Measurements from ENCODE around the gene GYPA. TPM values are rescaled to one million over a fixed set of nuclear protein-coding genes. Genes with fewer than 3 reads are reported as not detected.
"Not testable (repeated sequence)": the region's sequence is repeated elsewhere in the genome, so short reads cannot be mapped to it uniquely, and the experiment has no call there.

Gene GYPA
- total RNA-seq, 1 donor from 2014 or later: not detected

DNA sequence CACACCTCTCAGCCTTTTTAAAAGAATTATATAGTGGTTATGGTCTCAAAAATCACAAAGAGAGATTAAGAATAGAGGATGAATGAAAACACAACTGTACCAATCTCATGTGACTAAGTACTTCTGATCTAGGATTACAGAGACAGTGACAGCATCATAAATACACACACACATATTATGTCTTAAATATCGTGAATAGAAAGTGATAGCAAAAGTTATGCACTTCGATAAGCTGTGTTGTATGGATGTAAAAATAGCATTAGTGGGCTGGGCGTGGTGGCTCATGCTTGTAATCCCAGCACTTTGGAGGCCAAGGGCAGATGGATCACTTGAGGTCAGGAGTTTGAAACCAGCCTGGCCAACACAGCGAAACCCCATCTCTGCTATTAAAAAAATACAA is 25.0 kb downstream of the GYPA start:
- no peak overlapping the region for H3K4me3 ChIP-seq (ENCODE audit: low read depth, low read length)
- TF ChIP-seq, protein P1, sequence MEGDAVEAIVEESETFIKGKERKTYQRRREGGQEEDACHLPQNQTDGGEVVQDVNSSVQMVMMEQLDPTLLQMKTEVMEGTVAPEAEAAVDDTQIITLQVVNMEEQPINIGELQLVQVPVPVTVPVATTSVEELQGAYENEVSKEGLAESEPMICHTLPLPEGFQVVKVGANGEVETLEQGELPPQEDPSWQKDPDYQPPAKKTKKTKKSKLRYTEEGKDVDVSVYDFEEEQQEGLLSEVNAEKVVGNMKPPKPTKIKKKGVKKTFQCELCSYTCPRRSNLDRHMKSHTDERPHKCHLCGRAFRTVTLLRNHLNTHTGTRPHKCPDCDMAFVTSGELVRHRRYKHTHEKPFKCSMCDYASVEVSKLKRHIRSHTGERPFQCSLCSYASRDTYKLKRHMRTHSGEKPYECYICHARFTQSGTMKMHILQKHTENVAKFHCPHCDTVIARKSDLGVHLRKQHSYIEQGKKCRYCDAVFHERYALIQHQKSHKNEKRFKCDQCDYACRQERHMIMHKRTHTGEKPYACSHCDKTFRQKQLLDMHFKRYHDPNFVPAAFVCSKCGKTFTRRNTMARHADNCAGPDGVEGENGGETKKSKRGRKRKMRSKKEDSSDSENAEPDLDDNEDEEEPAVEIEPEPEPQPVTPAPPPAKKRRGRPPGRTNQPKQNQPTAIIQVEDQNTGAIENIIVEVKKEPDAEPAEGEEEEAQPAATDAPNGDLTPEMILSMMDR (conservative IDR thresholded peaks at IDR 0.05; ENCODE audit: low read depth, low read length): no peak

DNA sequence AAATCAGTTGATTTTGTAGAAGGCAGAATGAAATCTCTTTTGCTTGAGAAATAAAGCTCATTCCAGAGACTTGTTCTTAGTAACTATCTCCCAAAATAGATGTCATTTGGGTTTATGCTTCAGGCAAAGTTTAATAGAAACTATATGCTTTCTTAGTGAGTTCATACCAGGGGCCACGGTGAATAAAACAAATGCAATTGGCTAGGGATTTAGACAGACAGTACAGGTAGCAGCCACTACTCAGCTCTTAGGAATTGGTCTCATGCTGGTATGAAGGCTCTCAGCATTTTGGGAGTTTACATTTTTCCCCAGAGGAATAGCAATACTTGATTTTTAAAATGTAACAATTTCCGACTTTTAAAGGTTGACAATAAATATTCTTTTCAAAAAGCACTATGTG is 27.0 kb downstream of the GYPA start:
- DNase-seq (ENCODE audit: low read depth): no peak
- TF ChIP-seq, protein P1 (conservative IDR thresholded peaks at IDR 0.05; ENCODE audit: low read depth, low read length): no peak
- no peak overlapping the region for H3K4me3 ChIP-seq (ENCODE audit: low read depth, low read length)

More for the DNA sequence above, 25.0 kb downstream of the GYPA start:
- DNase-seq (ENCODE audit: low read depth): no peak

DNA sequence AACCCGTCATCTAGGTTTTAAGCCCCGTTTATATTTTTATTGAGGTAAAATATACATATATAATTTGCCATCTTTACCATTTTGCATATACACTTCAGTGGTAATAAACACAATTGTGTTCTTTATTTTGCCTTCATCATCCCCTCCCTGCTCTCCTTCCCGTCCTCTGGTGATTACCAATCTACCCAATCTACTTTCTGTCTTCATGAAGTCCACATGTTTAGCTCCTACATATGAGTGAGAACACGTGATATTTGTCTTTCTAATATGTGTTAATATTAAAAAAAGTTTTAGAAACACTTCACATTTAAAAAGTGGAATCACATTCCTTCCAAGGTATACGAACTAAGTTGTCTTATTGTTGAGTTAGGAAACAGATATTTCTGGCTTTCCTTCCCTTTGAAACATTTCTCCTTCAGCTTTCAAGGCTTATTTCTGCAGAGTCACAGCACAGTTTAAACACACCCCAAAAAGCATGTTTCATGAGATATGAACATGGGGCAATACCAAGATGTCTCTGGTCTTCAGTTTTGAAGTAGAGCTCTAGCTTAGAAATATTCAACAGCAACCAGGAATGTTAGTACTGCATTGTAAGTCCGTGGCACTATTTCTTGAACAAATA is 35.9 kb downstream of the GYPA start:
- no peak overlapping the region for H3K4me3 ChIP-seq (ENCODE audit: low read depth, low read length)
- TF ChIP-seq, protein P1 (conservative IDR thresholded peaks at IDR 0.05; ENCODE audit: low read depth, low read length): no peak
- DNase-seq (ENCODE audit: low read depth): no peak

DNA sequence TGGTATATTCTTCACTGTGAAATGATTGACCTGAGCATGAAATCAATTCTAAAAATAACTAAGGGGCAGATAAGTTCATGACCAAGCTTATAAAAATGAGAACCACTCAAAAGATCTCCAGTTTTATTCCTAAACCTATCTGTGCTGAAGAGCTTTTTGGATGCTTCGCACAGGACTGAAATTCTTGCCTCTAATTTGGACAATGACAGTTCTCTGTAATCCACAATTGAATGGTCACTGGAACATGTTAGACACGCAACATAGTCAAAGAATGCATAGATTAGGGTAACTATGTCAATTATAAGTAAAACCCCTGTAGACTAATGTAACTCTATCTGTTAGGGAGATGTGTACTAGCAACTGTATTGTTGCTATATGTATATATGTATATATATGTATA is 42.7 kb downstream of the GYPA start:
- not testable (repeated sequence) for DNase-seq (ENCODE audit: low read depth); H3K4me3 ChIP-seq (ENCODE audit: low read depth, low read length)

DNA sequence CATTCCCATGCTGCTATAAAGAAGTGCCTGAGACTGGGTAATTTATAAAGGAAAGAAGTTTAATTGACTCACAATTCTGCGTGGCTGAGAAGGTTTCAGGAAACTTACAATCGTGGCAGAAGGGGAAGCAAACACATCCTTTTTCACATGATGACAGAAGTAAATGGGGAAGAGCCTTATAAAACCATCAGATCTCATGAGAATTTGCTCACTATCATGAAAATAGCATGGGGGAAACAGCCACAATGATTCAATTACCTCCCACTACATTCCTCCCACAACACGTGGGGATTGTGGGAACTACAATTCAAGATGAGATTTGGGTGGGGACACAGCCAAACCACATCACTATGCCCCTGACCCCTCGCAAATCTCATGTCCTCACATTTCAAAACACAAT is 46.5 kb downstream of the GYPA start:
- DNase-seq (ENCODE audit: low read depth); H3K4me3 ChIP-seq (ENCODE audit: low read depth, low read length): not testable (repeated sequence)

DNA sequence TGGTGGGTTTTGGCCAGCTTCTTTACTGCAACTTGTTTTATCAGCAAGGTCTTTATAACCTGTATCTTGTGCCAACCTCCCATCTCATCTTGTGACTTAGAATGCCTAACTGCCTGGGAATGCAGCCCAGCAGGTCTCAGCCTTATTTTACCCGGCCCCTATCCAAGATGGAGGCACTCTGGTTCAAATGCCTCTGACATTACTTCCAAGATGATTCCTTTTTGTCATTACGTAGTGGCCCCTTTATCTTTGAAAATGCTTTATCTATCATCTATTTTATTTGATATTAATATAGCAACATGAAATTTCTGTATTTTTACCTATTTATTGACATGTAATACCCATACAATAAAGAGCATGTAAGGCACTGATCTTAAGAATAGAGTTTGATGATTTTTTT is 49.3 kb downstream of the GYPA start:
- not testable (repeated sequence) for H3K4me3 ChIP-seq (ENCODE audit: low read depth, low read length); DNase-seq (ENCODE audit: low read depth)

DNA sequence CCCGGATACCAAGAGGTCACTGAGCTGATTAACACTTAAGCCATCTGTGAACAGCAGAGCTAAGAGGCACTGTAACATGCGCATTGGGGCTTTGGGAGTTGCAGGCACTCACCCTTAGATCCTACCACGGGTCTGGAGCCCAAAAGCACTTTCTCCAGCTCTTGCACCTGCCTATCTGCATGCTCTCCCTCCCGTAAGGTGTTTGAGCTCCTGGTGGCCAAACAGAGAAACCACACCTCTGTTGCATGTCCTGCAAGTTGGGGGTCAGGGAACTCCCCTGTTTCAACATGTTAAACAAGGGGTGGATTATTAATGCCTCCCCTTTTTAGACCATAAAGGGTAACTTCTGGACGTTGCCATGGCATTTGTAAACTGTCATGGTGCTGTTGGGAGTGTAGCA is 49.8 kb downstream of the GYPA start:
- DNase-seq (ENCODE audit: low read depth): no peak
- TF ChIP-seq, protein P1 (conservative IDR thresholded peaks at IDR 0.05; ENCODE audit: low read depth, low read length): no peak
- no peak overlapping the region for H3K4me3 ChIP-seq (ENCODE audit: low read depth, low read length)

DNA sequence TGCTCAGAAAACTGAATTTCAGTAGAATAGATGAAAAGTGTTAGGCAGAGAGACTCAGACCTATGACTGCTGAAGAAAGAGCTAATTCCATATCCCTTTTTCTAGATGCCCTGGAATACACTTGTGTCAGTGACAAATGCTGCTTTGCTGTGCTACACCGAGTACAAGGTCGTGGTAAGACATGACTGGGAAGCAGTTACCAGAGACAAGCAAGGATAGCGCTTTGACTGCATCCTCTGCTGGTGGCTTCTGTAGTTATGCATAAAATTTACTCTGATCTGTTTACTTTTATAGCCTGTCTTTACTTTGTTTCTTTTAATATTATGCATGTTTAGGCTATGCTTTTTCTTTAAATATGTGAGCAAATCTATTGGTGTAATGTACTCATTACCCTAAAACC is 58.5 kb downstream of the GYPA start:
- not testable (repeated sequence) for DNase-seq (ENCODE audit: low read depth); H3K4me3 ChIP-seq (ENCODE audit: low read depth, low read length)

DNA sequence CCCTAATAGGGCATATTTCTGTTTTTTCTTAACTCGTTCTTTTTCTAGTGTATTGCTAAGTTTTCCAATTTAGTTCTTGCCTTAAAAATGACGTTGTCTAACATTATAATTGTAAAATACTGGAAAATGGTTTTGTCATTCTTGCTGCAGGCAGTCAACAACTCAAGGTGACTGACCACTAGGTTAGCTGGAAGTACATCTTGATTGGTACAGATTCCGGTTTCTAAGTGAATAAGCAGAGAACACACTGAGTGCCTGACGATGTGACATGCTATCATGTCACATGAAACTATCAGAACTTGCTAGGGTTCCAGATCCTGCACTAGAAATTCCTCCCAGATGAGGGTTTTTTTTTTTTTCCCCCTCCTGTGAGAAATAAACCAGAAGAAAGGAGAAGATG is 60.4 kb downstream of the GYPA start:
- DNase-seq (ENCODE audit: low read depth); H3K4me3 ChIP-seq (ENCODE audit: low read depth, low read length): not testable (repeated sequence)

DNA sequence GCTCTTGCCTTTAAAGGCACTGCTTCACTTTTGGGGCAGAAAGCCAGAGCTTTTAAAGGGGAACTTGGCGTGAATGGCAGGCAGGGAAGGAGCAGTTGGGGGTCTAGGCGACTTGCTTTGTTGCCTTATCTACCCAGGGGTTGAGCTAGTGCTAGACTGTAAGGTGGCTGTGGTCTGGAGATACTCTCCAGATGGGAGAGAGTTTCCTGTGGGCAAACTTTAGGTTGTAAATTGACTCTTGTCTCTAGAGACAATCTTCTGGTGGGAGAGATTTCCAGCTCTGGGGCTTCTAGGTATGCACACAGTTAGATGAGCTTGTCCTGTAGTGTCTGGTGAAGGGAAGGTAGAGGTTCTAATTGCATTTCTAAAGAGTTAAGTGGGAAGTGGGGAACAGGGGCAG is 61.8 kb downstream of the GYPA start:
- not testable (repeated sequence) for H3K4me3 ChIP-seq (ENCODE audit: low read depth, low read length); DNase-seq (ENCODE audit: low read depth)

DNA sequence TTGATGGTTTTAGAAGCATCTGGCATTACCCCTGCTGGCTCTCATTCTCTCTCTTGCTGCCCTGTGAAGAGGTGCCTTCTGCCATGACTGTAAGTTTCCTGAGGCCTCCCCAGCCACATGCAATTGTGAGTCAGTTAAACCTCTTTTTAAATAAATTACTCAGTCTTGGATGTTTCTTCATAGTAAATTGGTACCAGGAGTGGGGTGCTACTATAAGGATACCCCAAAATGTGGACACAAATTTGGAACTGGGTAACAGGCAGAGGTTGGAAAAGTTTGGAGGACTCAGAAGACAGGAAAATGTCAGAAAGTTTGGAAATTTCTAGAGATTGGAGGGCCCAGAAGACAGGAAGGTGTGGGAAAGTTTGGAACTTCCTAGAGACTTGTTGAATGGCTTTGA is 79.0 kb downstream of the GYPA start:
- H3K4me3 ChIP-seq (ENCODE audit: low read depth, low read length); DNase-seq (ENCODE audit: low read depth): not testable (repeated sequence)

DNA sequence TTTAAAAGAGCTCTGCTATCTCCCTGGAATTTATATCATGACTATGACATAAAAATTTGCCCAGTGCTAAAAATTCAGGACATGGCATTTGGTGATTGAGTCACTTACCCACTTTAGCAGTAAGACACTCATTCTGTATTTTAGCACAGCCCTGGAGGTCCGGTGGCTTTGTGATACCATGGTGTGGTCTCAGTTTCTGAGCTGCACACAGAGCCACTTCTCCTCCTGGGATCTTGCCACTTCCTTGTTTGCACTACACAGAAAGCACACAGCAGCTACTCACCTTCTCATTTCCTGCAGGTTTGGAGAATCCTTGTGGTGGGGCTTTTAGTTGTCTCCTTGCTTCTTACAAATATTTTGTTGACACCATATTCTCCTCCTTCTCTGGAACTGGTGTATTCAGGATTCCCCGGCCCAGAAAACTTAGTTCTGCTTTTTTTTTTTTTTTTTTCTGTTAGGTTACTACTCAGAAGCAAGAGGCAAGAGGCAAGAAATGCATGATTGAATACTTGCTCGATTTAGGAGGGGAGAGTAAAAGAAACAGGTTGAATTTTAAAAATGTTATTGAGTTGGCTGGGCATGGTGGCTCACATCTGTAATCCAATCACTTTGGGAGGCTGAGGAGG is 80.2 kb downstream of the GYPA start:
- DNase-seq (ENCODE audit: low read depth); H3K4me3 ChIP-seq (ENCODE audit: low read depth, low read length): not testable (repeated sequence)

Data from epithelial cell of proximal tubule (primary cell).